Chondrocyte (in vitro differentiated cells): ENCODE data around the gene TBC1D5. TPM values are rescaled to one million over a fixed set of nuclear protein-coding genes. Genes with fewer than 3 reads are reported as not detected.

Experiments used
- DNase-seq: peaks from one replicate; pipeline ENCODE4 v3.0.0; 2021; ENCODE audit warnings: mixed read lengths, low spot score
- H3K27ac Mint-ChIP-seq: one replicate; pipeline ENCODE4 v1.8.0; 2021; ENCODE audit warnings: mild to moderate bottlenecking, moderate library complexity, mixed read lengths; ENCODE audit not compliant: unreplicated experiment
- H3K27me3 Mint-ChIP-seq: 2 replicates; pipeline ENCODE4 v1.8.0; 2021; ENCODE audit warnings: low read depth, mixed read lengths
- H3K36me3 Mint-ChIP-seq: 2 replicates; pipeline ENCODE4 v1.8.0; 2021; ENCODE audit warnings: low read depth, mixed read lengths
- H3K4me1 Mint-ChIP-seq: 2 replicates; pipeline ENCODE4 v1.8.0; 2021; ENCODE audit warnings: low read depth, mild to moderate bottlenecking, mixed read lengths
- H3K4me3 Mint-ChIP-seq: one replicate; pipeline ENCODE4 v1.8.0; 2021; ENCODE audit warnings: mild to moderate bottlenecking, moderate library complexity, mixed read lengths; ENCODE audit not compliant: unreplicated experiment
- H3K9me3 Mint-ChIP-seq: 2 replicates; pipeline ENCODE4 v1.8.0; 2021; ENCODE audit warnings: low read depth, mixed read lengths
- CTCF ChIP-seq: fragments of 200-600 bp; sonication (generic); IDR thresholded peaks from 2 replicates; pipeline ENCODE4 v1.5.0; 2021; ENCODE audit warnings: antibody characterized with exemption, mild to moderate bottlenecking, moderate library complexity
- total RNA-seq: library from RNA; stranded (reverse); gene quantifications from 3 replicates; pipeline ENCODE4 v1.2.1, GENCODE V29; 2021

The TBC1D5 gene
- total RNA-seq, 1 donor from 2014 or later, result 44.6 TPM

GRCh38 chr3:17360991-17361390 is 381.4 kb downstream of the TBC1D5 start:
- Mint-ChIP-seq H3K9me3 (no peaks in the 10 kb centered on the region), H3K36me3 (no peaks in the 10 kb centered on the region), H3K27me3 (no peaks in the 10 kb centered on the region), H3K4me1 (no peaks in the 10 kb centered on the region), H3K4me3 (no peak overlapping the region), H3K27ac (no peak overlapping the region)
- TF ChIP-seq CTCF, result no peak
- DNase-seq, result no peak

DNA sequence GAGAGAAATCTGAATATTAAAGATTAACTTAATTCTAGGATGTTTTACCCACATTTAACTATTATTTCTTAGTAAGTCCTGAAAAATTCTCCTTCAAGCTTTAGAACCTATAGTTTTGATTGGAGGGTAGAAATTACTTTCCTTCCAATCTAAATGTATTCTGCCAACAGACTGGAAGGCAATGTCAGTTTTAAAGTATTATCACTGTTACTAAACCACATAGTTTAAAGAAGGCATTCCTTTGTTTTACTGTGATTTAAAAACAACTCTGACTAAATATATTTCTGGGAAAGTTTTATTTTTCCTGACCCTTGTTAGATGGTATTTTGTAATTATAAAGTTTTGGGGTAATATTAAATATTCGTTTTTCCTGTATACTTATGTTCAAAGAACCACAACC is 382.5 kb downstream of the TBC1D5 start:
- H3K9me3 Mint-ChIP-seq, result no peaks in the 10 kb centered on the region
- no peak overlapping the region for H3K27ac Mint-ChIP-seq
- no peak for DNase-seq
- no peaks in the 10 kb centered on the region for H3K36me3 Mint-ChIP-seq
- no peaks in the 10 kb centered on the region for H3K27me3 Mint-ChIP-seq
- H3K4me3 Mint-ChIP-seq, result no peak overlapping the region
- no peak for TF ChIP-seq CTCF
- no peaks in the 10 kb centered on the region for H3K4me1 Mint-ChIP-seq

DNA sequence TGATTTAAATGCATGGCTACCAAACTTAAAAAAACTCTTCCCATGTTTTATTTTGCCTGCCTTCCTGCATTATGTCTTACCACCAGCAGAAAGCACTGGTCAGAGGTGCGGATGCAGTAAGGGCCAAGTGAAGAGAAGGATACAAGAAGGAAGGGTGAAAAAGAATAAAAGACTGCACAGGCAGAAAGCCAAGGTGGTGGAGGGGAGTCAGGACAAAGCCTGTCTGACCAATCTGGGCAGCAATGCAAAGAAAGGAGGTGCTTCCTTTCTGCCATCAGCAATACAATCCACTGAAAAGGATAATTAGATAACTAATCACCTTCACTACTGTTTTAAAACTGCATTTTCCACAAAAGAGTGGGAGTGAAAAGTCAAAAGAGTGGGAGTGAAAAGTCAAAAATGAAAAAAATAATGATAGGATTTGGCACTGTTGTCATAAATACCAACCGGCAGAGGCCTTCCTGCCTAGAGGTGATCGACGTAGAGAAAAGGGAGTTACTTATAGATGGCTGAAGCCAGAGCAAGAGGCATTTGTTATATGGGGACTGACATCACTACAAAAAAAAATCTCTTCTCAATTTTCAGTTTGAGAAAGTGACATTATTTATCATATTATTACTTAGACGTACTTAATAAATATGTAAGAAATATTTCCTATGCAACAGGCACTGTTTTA is 385.3 kb downstream of the TBC1D5 start:
- no peak for DNase-seq
- Mint-ChIP-seq H3K27ac (no peak overlapping the region), H3K36me3 (no peaks in the 10 kb centered on the region)

DNA sequence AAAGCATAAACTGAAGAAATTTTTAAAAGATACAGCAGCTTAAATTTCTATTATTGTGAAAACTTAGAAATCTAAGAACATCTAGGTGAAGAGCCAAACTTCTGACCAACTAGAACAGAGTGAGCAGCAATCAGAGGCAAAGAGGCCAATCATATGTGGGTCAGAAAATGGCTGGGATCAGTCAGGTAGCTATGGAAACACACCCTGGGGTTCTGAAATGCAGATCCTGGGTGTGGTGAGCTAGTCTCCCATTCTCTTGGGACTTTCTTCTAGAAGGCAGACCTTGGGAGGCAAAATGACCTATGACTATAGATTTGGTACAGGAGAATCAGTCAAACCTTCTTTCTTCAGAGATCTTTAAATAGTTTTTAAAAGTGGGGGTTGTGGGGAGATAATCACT is 385.8 kb downstream of the TBC1D5 start:
- H3K4me1 Mint-ChIP-seq, result no peaks in the 10 kb centered on the region
- DNase-seq, result no peak
- H3K27ac Mint-ChIP-seq, result no peak overlapping the region
- H3K36me3 Mint-ChIP-seq, result no peaks in the 10 kb centered on the region
- no peak for TF ChIP-seq CTCF
- H3K9me3 Mint-ChIP-seq, result no peaks in the 10 kb centered on the region
- H3K27me3 Mint-ChIP-seq, result no peaks in the 10 kb centered on the region
- no peak overlapping the region for H3K4me3 Mint-ChIP-seq

More for the DNA sequence above, 385.3 kb downstream of the TBC1D5 start:
- Mint-ChIP-seq H3K27me3 (no peaks in the 10 kb centered on the region), H3K4me1 (no peaks in the 10 kb centered on the region), H3K9me3 (no peaks in the 10 kb centered on the region), H3K4me3 (no peak overlapping the region)
- no peak for TF ChIP-seq CTCF

GRCh38 chr3:17355591-17355990 is 386.8 kb downstream of the TBC1D5 start:
- DNase-seq, result no peak
- Mint-ChIP-seq H3K9me3 (no peaks in the 10 kb centered on the region), H3K4me1 (no peaks in the 10 kb centered on the region), H3K4me3 (no peak overlapping the region), H3K36me3 (no peaks in the 10 kb centered on the region), H3K27me3 (no peaks in the 10 kb centered on the region), H3K27ac (no peak overlapping the region)
- TF ChIP-seq CTCF, result no peak
